Ovary (tissue), 3 donors: ENCODE measurements around the gene TFDP1.

ENCODE experiments used
- EP300 ChIP-seq: sonication (generic); formaldehyde crosslinking; IDR thresholded peaks from one replicate; pipeline ENCODE4 v1.6.1; 2017; ENCODE audit warnings: antibody characterized with exemption
- POLR2A ChIP-seq: fragments of 450-650 bp; IDR thresholded peaks from one replicate; pipeline ENCODE4 v1.6.1; 2017; ENCODE audit warnings: antibody characterized with exemption, mild to moderate bottlenecking, moderate library complexity
- TF ChIP-seq, protein P1 (sequence below), 3 donors: fragments of 450-650 bp in 2 of 3; fragments of 200-600 bp in 1 of 3; IDR thresholded peaks; one replicate each; pipeline versions ENCODE4 v1.5.1 to v1.8.0; 2016 to 2022; ENCODE audit warnings: antibody characterized with exemption in 3 of 3, mild to moderate bottlenecking in 1 of 3
- donor health status: DM: no; HTN: no; CAD: no.

DNA sequence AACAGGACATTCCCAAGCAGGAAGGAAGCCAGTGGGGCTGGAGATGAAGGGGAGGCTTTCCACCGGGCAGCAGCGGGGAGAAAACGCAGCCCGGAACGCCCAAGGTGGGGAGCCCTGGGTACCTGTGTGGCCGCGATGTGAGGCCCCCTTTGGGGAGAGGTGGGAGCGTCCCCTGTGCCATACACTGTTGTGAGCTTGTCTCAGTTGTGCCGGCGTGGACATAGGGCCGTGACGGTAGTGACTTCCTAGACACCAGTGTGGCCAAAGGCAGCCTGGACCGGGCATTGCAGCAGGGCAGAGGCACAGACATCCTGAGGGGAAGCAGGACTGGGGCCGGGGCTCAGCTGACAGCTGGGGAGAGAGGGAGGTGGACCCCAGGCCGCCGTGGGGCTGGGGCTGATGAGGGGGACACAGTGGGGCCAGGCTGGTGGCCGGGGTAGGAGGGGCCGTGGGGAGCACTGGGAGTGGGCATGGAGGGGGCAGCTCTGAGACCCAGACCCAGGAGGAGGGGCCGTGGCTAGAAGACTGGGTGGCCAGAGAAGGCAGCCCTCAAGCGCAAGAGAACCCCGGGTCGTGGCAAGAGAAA, 38.5 kb upstream of the TFDP1 start:
- TF ChIP-seq, protein P1, sequence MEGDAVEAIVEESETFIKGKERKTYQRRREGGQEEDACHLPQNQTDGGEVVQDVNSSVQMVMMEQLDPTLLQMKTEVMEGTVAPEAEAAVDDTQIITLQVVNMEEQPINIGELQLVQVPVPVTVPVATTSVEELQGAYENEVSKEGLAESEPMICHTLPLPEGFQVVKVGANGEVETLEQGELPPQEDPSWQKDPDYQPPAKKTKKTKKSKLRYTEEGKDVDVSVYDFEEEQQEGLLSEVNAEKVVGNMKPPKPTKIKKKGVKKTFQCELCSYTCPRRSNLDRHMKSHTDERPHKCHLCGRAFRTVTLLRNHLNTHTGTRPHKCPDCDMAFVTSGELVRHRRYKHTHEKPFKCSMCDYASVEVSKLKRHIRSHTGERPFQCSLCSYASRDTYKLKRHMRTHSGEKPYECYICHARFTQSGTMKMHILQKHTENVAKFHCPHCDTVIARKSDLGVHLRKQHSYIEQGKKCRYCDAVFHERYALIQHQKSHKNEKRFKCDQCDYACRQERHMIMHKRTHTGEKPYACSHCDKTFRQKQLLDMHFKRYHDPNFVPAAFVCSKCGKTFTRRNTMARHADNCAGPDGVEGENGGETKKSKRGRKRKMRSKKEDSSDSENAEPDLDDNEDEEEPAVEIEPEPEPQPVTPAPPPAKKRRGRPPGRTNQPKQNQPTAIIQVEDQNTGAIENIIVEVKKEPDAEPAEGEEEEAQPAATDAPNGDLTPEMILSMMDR (IDR thresholded peaks at IDR 0.05): no peak
- no peak for TF ChIP-seq EP300
- TF ChIP-seq POLR2A: no peak
